Kidney (tissue), 14 donors: ENCODE measurements around the gene PXDN. TPM values are rescaled to one million over a fixed set of nuclear protein-coding genes. Genes with fewer than 3 reads are reported as not detected.

Experiments
- DNase-seq, 5 donors: peaks; one replicate each; pipeline ENCODE4 v3.0.0-alpha.2; 2013 to 2020
- FAIRE-seq: peaks from 2 replicates; lab custom pipeline; 2012; peaks lifted over from hg19 to GRCh38; lab: Jason Lieb, UNC
- H3K27ac ChIP-seq, 2 donors: one replicate each; pipeline ENCODE4 v1.7.0; 2013; ENCODE audit warnings: low read depth in 2 of 2, low read length in 2 of 2, inconsistent platforms in 1 of 2
- H3K27me3 ChIP-seq: one replicate; pipeline ENCODE4 v1.7.1; 2013; ENCODE audit warnings: low read length, inconsistent platforms; ENCODE audit not compliant: control insufficient read depth, insufficient read depth
- H3K36me3 ChIP-seq, 3 donors: one replicate each; pipeline versions ENCODE4 v1.7.0 to v1.7.1; 2013; ENCODE audit warnings: low read length in 3 of 3, control low read depth in 1 of 3, inconsistent platforms in 1 of 3; ENCODE audit not compliant: insufficient read depth in 3 of 3, control insufficient read depth in 2 of 3
- H3K4me1 ChIP-seq, 3 donors: one replicate each; pipeline versions ENCODE4 v1.7.0 to v1.7.1; 2013; ENCODE audit warnings: low read length in 3 of 3, inconsistent platforms in 1 of 3, low read depth in 1 of 3; ENCODE audit not compliant: control insufficient read depth in 2 of 3, insufficient read depth in 2 of 3
- H3K4me3 ChIP-seq, 3 donors: one replicate each; pipeline versions ENCODE4 v1.7.0 to v1.8.1; 2013; ENCODE audit warnings: low read length in 3 of 3, control low read depth in 1 of 3, inconsistent platforms in 1 of 3
- H3K9ac ChIP-seq, 3 donors: one replicate each; pipeline versions ENCODE4 v1.7.0 to v1.7.1; 2013; ENCODE audit warnings: low read length in 3 of 3, control low read depth in 1 of 3, inconsistent platforms in 1 of 3
- H3K9me3 ChIP-seq, 3 donors: one replicate each; pipeline versions ENCODE4 v1.7.0 to v1.7.1; 2013; ENCODE audit warnings: low read length in 3 of 3, control low read depth in 1 of 3, inconsistent platforms in 1 of 3; ENCODE audit not compliant: control insufficient read depth in 2 of 3, insufficient read depth in 1 of 3
- intact Hi-C: fragments of 100-400 bp; cut with DNase I; formaldehyde crosslinking; loops from one replicate; pipeline ENCODE4 v1.11.1; 2022
- polyA plus RNA-seq: library from polyadenylated mRNA; stranded (reverse); fragments of 350-450 nt; fragmentation: Illumina TruSeq; extraction: RNeasy Lipid Tissue Mini Kit (QIAGEN cat#74804); gene quantifications from one replicate; pipeline ENCODE4 v1.2.3, GENCODE V29; 2014; ENCODE audit warnings: low read depth, low replicate concordance; ENCODE audit not compliant: insufficient read depth
- total RNA-seq: library from RNA; stranded (reverse); fragmentation: NEBNext Ultra II Directional; extraction: Animal tissue kit (Norgen Biotek cat#: 25700); gene quantifications from one replicate; pipeline ENCODE4 v1.2.1, GENCODE V29; 2021
- TF ChIP-seq, protein P1 (sequence below): IDR thresholded peaks from 3 replicates; pipeline ENCODE4 v1.5.1; 2012; ENCODE audit warnings: mild to moderate bottlenecking, moderate library complexity, borderline replicate concordance; ENCODE audit not compliant: insufficient read depth; ENCODE audit errors: extremely low read depth
- donor health status: control.
- donor health status: control.
- donor health status: control.
- donor health status: control.
- donor health status: control.
- donor health status: DM: yes; HTN: yes; CAD: no.
- donor health status: Normal renal cell carcinoma (clear cell type).

PXDN gene
- total and polyA plus RNA-seq, 2 donors from 2014 or later: 4.7 to 42.3 TPM

DNA sequence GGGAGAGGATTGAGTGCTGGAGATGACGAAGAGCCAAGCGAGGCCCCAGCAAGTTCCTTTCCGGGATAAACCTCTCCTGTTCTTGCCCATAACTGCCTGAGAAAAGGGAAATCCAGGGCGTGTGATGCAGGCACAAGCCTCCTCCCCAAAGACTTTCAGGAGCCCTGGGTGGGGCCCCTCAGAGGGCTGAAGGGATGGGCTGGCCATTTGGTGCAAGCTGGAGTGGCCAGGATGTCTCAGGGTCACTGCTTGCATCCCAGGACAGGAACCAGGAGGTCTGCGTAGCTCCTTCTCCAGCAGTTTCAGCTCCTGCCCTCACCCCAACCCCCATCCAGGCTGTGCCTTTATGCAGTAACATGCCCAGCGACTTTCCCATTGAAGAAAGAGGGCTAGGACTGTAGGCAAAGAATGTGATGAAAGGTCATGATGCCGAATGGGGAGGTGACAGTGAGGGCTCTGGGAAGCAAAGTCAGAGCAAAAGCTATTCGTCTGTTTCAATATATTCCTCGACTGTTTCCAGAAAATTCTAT is 80.2 kb downstream of the PXDN start:
- H3K36me3 ChIP-seq: peaks cover 2 to 9% (median 4%) of the 10 kb centered on the region in 3 donors

DNA sequence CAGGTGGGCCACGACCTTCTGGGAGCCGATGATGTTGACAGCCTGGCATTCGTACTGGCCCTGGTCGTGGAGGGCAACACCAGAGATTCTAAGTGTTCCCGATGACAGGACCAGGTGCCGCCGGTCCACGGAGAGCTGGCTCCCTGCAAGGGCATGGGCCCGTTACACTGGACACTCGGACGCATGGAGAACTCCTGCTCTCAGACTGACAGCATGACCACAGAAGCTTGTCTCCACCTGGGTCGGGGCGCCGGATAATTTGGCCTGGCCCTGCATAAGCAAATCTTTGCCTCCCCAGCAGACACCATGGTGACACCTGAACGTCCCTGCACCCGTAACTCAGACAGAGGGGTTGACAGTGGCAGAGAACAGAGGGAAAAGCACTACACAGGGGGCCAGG is 80.7 kb downstream of the PXDN start:
- TF ChIP-seq, protein P1, sequence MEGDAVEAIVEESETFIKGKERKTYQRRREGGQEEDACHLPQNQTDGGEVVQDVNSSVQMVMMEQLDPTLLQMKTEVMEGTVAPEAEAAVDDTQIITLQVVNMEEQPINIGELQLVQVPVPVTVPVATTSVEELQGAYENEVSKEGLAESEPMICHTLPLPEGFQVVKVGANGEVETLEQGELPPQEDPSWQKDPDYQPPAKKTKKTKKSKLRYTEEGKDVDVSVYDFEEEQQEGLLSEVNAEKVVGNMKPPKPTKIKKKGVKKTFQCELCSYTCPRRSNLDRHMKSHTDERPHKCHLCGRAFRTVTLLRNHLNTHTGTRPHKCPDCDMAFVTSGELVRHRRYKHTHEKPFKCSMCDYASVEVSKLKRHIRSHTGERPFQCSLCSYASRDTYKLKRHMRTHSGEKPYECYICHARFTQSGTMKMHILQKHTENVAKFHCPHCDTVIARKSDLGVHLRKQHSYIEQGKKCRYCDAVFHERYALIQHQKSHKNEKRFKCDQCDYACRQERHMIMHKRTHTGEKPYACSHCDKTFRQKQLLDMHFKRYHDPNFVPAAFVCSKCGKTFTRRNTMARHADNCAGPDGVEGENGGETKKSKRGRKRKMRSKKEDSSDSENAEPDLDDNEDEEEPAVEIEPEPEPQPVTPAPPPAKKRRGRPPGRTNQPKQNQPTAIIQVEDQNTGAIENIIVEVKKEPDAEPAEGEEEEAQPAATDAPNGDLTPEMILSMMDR: no peak
- no peak overlapping the region for H3K9ac ChIP-seq
- H3K36me3 ChIP-seq: peaks cover 2 to 9% (median 4%) of the 10 kb centered on the region in 3 donors
- no peak for FAIRE-seq
- H3K4me1 ChIP-seq: peaks cover 0 to 4% (median 0%) of the 10 kb centered on the region in 3 donors
- no peak overlapping the region for H3K27ac ChIP-seq
- no peaks in the 10 kb centered on the region for H3K9me3 ChIP-seq
- no peak overlapping the region for H3K4me3 ChIP-seq
- intact Hi-C loops: no loop called here
- DNase-seq: peak in 1 of 5 donors; percentile 14
- H3K27me3 ChIP-seq: no peaks in the 10 kb centered on the region

More for the DNA sequence above, 80.2 kb downstream of the PXDN start:
- TF ChIP-seq, protein P1: no peak
- H3K4me1 ChIP-seq: peaks cover 0 to 4% (median 0%) of the 10 kb centered on the region in 3 donors
- no peaks in the 10 kb centered on the region for H3K27me3 ChIP-seq
- no peak overlapping the region for H3K27ac ChIP-seq
- intact Hi-C loops: no loop called here
- FAIRE-seq (no peak), DNase-seq (no peak)
- no peak overlapping the region for H3K4me3 ChIP-seq
- H3K9me3 ChIP-seq: no peaks in the 10 kb centered on the region
- no peak overlapping the region for H3K9ac ChIP-seq

DNA sequence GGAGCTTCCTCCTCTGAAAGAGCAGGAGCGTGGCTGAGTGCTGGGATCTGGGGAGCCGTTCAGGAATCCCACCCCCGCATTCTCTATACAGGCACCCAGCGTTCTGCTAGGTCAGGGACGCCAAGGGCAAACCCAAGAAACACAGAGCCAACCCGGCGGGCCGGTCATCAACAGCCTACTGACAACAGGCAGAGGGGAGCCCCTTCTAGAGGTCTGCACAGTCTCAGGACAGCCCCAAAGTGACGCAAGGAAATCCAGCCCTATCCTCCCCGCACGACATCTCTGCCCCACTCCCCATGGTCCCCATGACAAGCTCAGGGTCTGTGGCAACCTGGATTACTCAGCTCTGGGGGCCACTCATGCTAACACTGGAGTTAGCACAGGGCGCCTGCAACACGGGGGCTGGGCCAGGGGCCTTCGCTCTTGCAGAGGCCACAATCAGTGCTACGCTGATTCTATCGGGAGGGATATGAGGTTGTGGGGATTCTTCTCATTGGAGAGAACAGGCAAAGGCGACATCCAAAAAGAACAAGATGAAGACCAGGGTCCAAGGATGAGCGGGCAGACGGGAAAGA is 81.6 kb downstream of the PXDN start:
- no peaks in the 10 kb centered on the region for H3K27me3 ChIP-seq
- intact Hi-C loops: no loop called here
- TF ChIP-seq, protein P1: no peak
- no peak for FAIRE-seq
- DNase-seq: peak in 1 of 5 donors; percentile 17
- no peaks in the 10 kb centered on the region for H3K9me3 ChIP-seq
- no peak overlapping the region for H3K27ac ChIP-seq
- peaks cover 0 to 4% (median 0%) of the 10 kb centered on the region in 3 donors for H3K4me1 ChIP-seq
- no peak overlapping the region for H3K4me3 ChIP-seq
- no peak overlapping the region for H3K9ac ChIP-seq
- H3K36me3 ChIP-seq: peaks cover 2 to 9% (median 4%) of the 10 kb centered on the region in 3 donors
